ENCODE results near the gene PDILT.

DNA sequence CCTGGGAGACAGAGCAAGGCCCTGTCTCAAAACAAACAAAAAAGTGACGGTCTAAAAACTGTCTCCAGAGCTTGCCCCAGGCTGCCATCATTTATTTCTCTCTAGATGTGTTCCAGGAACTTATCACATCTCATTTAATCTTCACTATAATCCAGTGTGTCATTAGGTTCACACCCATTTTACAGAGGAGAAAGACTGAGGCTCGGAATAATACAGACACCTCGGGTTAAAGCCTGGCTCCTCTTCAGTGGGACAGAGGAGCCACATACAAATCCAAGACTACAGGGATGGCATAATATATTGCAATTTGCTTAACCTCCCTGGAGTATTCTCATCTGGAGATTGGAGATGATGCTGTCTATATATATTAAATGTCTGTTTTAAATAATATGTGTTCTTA lies 5.9 kb downstream of the PDILT start:
- TF ChIP-seq, protein P1, sequence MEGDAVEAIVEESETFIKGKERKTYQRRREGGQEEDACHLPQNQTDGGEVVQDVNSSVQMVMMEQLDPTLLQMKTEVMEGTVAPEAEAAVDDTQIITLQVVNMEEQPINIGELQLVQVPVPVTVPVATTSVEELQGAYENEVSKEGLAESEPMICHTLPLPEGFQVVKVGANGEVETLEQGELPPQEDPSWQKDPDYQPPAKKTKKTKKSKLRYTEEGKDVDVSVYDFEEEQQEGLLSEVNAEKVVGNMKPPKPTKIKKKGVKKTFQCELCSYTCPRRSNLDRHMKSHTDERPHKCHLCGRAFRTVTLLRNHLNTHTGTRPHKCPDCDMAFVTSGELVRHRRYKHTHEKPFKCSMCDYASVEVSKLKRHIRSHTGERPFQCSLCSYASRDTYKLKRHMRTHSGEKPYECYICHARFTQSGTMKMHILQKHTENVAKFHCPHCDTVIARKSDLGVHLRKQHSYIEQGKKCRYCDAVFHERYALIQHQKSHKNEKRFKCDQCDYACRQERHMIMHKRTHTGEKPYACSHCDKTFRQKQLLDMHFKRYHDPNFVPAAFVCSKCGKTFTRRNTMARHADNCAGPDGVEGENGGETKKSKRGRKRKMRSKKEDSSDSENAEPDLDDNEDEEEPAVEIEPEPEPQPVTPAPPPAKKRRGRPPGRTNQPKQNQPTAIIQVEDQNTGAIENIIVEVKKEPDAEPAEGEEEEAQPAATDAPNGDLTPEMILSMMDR (IDR thresholded peaks at IDR 0.05; ENCODE audit: insufficient read depth, low read depth, low read length), result no peak
- no peak for TF ChIP-seq EZH2 (IDR thresholded peaks at IDR 0.05; ENCODE audit: insufficient read depth, low read length)

Measured in astrocyte (in vitro differentiated cells and primary cell).